Measurements from ENCODE around the gene DAO.

DNA sequence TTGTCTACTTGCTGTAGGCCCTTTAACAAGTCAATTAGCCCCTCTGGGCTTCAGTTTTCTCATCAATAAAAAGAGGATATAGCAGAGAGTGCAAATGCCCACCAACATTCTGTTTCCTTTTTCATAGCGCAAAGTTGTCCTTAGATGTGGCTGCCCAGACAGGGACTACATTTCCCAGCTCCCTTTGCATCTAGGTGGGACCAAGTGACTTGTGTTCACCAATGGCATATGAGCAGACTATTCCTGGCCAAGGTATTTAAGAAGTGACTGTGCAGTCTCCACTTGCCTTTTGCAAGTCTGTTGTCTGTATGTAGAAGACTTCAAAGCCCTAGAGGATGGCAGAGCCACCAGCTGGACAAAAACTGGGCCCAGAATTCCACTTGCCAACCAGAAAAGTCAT is 59.7 kb downstream of the DAO start:
- TF ChIP-seq, protein P1, sequence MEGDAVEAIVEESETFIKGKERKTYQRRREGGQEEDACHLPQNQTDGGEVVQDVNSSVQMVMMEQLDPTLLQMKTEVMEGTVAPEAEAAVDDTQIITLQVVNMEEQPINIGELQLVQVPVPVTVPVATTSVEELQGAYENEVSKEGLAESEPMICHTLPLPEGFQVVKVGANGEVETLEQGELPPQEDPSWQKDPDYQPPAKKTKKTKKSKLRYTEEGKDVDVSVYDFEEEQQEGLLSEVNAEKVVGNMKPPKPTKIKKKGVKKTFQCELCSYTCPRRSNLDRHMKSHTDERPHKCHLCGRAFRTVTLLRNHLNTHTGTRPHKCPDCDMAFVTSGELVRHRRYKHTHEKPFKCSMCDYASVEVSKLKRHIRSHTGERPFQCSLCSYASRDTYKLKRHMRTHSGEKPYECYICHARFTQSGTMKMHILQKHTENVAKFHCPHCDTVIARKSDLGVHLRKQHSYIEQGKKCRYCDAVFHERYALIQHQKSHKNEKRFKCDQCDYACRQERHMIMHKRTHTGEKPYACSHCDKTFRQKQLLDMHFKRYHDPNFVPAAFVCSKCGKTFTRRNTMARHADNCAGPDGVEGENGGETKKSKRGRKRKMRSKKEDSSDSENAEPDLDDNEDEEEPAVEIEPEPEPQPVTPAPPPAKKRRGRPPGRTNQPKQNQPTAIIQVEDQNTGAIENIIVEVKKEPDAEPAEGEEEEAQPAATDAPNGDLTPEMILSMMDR (IDR thresholded peaks at IDR 0.05), result no peak
- no peak for TF ChIP-seq POLR2A (IDR thresholded peaks at IDR 0.05)

Measured in testis (tissue), 2 donors.